Measurements from ENCODE around the gene SLC35D3.
A peak's percentile ranks its signal among the peaks of the same experiment; 100 is the strongest.
"Not testable (repeated sequence)": the region's sequence is repeated elsewhere in the genome, so short reads cannot be mapped to it uniquely, and the experiment has no call there.

SLC35D3 gene

GRCh38 chr6:136921936-136922684, at the start of gene SLC35D3:
Gene SLC35D3 (plus strand): TSS chr6:136922301. CDS start chr6:136922429, 128 bp downstream.
- no peak for DNase-seq

DNA sequence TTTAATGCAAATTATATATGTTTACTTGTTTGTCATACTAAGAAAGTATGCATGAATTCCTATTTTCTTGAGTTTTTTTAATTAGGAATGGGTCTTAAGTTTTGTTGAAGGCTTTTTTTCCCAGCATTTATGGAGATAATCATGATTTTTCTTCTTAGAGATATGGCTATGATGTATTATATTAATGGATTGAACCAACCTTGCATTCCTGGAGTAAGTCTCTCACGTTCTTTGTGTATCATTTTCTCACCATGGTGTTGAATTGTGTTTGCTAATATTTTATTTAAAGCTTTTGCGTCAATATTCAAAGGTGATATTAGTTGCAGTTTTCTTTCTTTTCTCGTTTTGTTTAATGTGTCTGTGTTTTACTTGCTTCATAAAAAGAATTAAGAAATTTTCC, 48.4 kb upstream of the SLC35D3 start:
- DNase-seq = no peak

GRCh38 chr6:136876469-136876868, 45.6 kb upstream of the SLC35D3 start:
- not testable (repeated sequence) for DNase-seq

GRCh38 chr6:136880748-136881460, 41.2 kb upstream of the SLC35D3 start:
- DNase-seq = no peak

- DNase-seq = no peak
These were observed 36.0 kb upstream of the SLC35D3 start for GRCh38 chr6:136886091-136886490.

DNA sequence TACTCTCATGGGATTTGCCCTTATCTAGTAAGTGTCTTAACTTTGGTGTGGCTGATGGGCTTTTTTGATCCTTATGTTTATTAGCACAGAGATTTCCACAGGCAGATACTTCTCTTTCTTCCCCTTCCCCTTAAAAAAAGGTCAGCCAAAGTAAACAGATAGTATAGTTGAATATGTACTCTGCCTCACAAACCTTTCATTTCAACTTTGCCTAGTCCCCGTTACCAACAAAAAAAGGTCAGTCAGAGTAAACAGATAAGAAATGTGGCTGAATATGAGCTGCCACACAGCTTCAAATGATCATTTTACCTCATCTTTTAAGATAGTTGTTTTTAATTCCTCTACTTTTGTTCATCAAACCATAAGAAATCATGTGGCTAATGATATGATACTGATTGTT, 34.1 kb upstream of the SLC35D3 start:
- DNase-seq = no peak

GRCh38 chr6:136889271-136890193, 32.6 kb upstream of the SLC35D3 start:
- no peak for DNase-seq

DNA sequence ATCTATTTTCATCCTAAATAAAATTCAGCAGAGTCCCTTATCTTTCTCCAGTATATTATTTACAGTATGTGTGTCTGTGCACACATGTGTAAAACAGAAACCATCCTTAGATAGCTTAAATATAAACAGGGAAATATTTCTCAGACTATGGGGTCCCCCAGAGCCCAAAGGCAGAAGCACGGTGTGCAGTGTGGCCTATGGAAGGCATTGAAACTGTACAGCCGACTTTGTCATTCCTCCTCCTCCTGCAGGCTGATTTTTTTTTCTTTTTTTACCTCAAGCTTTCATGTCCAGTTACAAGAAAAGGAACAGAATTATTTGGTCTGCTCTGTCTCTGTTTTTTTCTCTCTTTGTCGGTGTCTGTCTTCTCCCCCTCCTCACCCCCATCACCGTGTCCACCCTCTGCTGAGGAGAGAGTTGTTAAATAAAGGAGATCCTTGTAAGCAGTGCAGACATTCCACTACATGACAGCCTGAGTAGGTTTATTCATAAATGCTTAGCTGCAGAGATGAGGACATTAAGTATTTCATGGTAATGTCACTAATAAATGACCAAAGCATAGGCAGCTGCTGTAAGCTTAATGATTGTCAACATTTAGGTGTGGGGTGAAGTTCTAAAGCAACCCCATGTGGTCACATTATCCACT, 31.8 kb upstream of the SLC35D3 start:
- DNase-seq = no peak

- DNase-seq = peak; percentile 11
These were observed 31.1 kb upstream of the SLC35D3 start for GRCh38 chr6:136890986-136891385.

DNA sequence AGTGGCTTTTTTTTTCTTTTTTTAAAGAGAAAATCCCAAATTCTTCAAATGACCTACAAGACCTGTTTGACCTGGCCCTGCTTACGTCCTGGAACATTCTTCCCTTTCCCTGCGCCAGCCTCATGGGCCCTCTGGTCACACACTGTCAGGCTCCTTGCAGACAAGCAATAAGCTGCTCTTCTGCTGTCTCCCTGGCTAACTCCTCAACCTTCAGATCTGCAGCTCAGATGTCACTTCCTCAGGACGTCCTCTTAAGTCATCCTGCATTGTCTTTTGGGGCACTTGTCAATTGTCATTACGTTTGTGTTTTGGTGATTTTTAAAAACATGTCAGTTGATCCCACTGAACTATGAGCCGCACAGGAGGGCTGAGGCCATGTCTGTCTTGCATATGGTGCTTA, 28.9 kb upstream of the SLC35D3 start:
- DNase-seq = no peak

DNA sequence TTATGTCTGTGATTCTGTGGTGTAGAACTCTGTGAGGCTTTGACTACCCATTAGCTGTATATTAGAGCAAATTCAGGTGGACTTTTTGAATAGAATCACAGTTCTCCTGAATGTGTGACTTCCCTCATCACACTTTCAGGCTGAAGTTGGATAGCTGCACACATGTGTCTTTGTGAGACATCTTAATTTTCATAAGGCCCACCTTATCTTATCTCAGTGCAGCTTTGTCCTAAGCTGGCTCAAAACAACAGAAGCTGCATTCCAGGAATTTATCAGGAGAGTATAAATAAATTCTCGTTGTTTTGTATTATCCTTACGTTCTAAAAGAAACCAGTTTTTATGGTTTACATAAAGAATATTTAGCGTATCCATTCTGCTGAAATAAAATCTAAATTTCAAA, 26.2 kb upstream of the SLC35D3 start:
- DNase-seq = no peak

DNA sequence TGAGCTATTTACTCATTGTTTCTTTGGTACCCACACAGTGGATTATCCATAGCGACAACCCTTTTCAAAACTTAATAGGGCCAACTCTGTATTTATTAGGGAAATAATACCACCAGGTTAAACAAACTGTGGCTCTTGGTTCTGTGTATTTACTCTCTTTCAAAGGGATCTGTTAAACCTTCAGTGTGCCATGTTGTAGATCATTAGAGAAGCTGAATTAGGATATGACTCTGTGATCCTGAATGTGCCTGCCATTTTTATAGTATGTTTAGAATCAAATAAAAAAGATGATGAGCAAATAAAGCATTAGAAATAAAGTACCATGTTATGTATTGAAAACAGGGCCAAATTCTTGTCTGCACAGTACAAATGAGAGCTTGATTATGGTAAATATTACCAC, 25.0 kb upstream of the SLC35D3 start:
- no peak for DNase-seq

- DNase-seq = no peak
These were observed 20.8 kb upstream of the SLC35D3 start for GRCh38 chr6:136901212-136901784.

- DNase-seq = not testable (repeated sequence)
These were observed 17.6 kb upstream of the SLC35D3 start for GRCh38 chr6:136904477-136904876.

DNA sequence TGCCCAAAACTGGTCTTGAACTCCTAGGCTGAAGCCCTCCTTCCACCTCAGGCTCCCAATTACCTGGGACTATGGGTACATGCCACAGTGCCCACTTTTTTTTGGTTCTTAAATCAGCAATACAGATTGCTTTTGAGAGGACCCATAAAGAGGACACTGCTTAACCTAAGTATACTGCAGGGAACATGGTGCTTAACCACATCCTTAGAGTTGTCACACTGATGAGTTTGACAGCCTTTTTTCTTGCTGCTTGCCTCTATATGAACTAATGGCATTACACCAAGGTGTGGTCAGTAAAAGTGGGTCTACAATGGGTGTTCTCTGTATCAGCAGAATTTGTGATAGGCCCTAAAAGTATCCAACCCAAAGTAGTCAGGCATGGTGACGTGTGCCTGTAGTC, 7.2 kb upstream of the SLC35D3 start:
- DNase-seq = no peak

DNA sequence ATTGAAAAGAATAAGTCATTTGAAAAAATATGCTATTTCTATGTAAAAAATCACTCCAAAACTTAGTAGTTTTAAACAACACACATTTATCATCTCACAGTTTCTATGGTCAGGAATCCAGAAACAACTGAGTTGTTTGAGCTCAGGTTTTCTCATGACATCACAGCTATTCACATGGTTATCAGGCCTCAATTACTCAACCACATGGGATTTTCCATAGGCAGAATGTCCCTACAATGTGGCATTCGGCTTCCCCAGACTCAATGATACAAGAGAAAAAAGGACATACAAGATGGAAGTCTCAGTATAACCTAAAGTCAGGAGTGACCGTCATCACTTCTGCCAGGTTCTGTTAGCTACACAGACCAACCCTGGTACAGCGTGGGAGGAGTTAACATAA, 3.4 kb upstream of the SLC35D3 start:
- no peak for DNase-seq

DNA sequence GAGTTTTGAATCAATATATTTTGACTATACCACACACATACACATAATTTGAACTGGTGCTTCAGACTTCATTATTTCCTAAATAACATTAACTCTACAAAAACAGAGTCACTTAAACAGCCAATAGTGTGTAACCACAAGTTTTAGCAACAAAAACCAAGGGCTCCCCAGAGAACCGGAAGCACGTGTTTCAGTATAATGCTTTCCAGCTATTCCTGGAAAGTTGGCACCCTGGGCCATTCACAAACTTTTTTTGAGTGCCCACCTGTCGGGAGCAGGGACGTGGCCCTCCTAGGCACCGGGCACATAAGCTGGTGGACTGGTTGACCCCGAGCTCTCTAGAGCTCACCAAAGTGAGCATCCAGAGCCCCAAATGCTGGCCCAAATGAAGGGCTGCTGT, 1.9 kb upstream of the SLC35D3 start:
- DNase-seq = no peak

DNA sequence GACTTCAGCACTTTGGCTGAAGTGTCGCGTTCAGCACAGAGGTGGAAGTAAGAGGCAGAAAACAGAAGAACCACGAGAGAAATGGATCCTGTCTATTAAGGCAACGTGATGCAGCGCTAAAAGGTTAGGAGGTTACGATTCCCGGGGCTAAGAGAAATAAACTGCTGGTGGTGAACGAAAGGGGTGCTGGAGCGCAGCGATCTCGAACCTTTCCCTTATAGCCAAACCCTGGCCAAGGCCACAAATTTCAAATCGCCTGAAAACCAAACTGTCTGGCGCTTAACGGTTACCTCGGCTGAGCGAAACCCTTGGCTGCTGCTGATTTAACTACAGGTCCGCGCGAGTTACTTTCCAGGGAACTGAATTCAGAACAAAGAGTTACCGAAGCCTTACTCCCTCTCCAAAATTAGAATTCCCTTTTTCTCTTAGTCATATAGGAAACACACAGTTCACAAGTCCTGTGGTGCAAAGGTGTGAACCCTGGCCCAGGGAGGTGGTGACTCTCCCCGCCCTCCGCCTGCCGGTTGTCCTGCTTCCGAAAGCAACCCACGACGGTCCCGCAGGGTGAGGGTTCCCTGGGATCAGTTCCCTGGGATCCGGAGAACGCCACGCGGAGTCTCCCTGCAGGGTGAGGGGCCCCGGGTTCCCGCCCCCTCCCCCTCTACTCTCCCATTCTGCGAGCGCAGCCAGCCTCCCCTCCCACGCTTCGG, 1.3 kb upstream of the SLC35D3 start:
- no peak for DNase-seq

DNA sequence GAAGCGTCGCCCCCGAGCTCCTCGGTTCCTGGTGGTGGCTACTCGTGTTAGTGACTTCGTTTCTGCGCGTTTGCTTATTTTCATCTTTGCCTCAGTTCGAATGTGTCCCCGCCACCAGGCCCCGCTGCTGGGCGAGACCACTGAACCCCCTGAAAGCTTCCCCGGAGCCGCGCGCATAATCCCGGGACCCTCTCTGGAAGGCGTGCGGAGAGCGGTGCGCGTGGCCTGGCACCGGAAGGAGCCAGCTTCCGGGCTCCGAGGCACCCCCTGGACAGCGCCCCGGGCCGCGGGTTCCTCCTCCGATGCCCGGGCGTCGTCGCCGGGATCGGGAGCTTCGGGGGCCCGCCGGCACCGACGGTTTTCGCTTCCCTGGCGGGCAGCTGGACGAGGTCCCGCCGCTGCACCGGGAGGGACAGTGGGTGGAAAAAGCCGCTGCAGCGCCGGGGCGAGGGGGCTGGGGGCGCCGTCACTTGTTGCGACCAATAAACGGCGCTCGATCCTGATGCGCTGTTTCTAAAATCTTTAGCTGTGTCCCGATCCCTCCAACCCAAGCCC, 643 bp upstream of the SLC35D3 start:
- DNase-seq = no peak

- DNase-seq = no peak
These were observed 545 bp downstream of the SLC35D3 start for GRCh38 chr6:136922685-136923006.

DNA sequence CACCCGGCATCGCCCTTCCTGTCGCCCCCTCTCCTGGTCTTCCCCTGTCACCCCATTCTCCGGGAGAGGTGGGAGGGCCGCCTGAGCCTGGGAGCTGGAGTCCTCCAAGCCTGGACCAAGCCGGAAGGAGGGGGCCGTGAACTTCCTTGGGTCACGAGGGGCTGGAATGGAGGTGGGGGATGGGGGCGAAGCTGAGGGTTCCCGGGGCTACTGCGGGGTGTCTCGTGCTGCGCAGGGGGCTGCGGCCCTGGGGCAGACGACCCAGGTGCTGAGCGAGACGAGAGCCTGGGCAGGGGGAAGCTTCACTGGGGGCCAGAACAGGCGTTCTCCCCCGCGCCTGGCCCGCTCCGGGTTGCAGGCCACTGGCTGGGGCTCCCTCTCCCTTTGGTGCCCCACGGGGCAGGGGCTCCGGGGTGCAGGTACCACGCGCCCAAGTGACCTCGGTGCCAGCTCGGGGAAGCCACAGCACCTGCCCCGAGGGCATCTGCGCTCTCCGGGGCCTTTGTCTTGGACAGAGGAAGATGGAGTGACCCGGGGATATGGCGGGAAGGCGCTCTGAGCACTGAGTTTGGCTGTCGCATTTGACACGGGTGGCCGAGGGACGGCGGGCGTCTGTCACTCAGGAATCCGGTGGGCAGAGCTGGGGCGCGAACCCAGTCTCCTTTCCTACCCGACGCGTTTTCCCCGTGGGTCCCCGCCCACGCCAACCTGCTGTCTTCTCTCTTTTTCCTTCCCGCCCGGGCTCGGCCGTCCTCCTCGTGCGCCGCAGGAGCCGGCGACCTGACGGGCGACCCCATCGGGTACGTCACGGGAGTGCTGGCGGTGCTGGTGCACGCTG, 1.2 kb downstream of the SLC35D3 start:
- no peak for DNase-seq

All from fibroblast of skin of right biceps (primary cell).